ENCODE measurements around the gene OGFOD3. TPM values are rescaled to one million over a fixed set of nuclear protein-coding genes. Genes with fewer than 3 reads are reported as not detected.

Gene OGFOD3
- total RNA-seq, 1 donor from 2014 or later: 19.9 TPM

GRCh38 chr17:82342361-82343079 lies 75.9 kb downstream of the OGFOD3 start:
- H3K4me1 Mint-ChIP-seq (ENCODE audit: low read depth): peaks cover 13% of the 10 kb centered on the region
- no peak overlapping the region for H3K27ac Mint-ChIP-seq (ENCODE audit: unreplicated experiment)
- H3K27me3 Mint-ChIP-seq (ENCODE audit: low read depth): peaks cover 11% of the 10 kb centered on the region
- no peaks in the 10 kb centered on the region for H3K36me3 Mint-ChIP-seq (ENCODE audit: low read depth)
- no peaks in the 10 kb centered on the region for H3K9me3 Mint-ChIP-seq (ENCODE audit: low read depth)
- DNase-seq (ENCODE audit: low spot score): peak; percentile 74
- no peak overlapping the region for H3K4me3 Mint-ChIP-seq (ENCODE audit: unreplicated experiment)
- no peak for TF ChIP-seq CTCF (IDR thresholded peaks at IDR 0.05)

GRCh38 chr17:82339634-82340580 lies 78.5 kb downstream of the OGFOD3 start:
- no peak for TF ChIP-seq CTCF (IDR thresholded peaks at IDR 0.05)
- peaks cover 28% of the 10 kb centered on the region for H3K4me1 Mint-ChIP-seq (ENCODE audit: low read depth)
- peaks cover 8% of the 10 kb centered on the region for H3K27me3 Mint-ChIP-seq (ENCODE audit: low read depth)
- no peak for DNase-seq (ENCODE audit: low spot score)
- H3K9me3 Mint-ChIP-seq (ENCODE audit: low read depth): no peaks in the 10 kb centered on the region
- H3K36me3 Mint-ChIP-seq (ENCODE audit: low read depth): no peaks in the 10 kb centered on the region
- H3K4me3 Mint-ChIP-seq (ENCODE audit: unreplicated experiment): peak overlapping the region; percentile 69
- H3K27ac Mint-ChIP-seq (ENCODE audit: unreplicated experiment): peak overlapping the region; percentile 85

Other genes starting within 250 kb of the OGFOD3 start
- gene CCDC57, start 205.7 kb downstream of the OGFOD3 start, total RNA-seq: 23.5 to 39.8 TPM (median 24.1 TPM) in 3 replicates
- 53.3 to 206 TPM (median 189 TPM) in 3 replicates for gene SLC16A3, start 189.5 kb downstream of the OGFOD3 start, total RNA-seq
- 93.0 to 94.5 TPM (median 93.9 TPM) in 3 replicates for gene CSNK1D, start 144.9 kb downstream of the OGFOD3 start, total RNA-seq
- gene CD7, start 101.0 kb downstream of the OGFOD3 start, total RNA-seq: not detected in 3 replicates
- gene SECTM1, start 84.8 kb downstream of the OGFOD3 start, total RNA-seq: 1.3 to 2.5 TPM (median 2.1 TPM) in 3 replicates
- not detected in 3 replicates for gene TEX19, start 59.3 kb downstream of the OGFOD3 start, total RNA-seq
- gene UTS2R, start 46.8 kb downstream of the OGFOD3 start, total RNA-seq: not detected in 3 replicates
- 10.8 to 17.7 TPM (median 11.2 TPM) in 3 replicates for gene HEXD, start 239 bp downstream of the OGFOD3 start, total RNA-seq
- 52.5 to 55.4 TPM (median 53.0 TPM) in 3 replicates for gene CYBC1, start 32.2 kb upstream of the OGFOD3 start, total RNA-seq
- 56.0 to 68.9 TPM (median 64.1 TPM) in 3 replicates for gene NARF, start 40.2 kb upstream of the OGFOD3 start, total RNA-seq
- gene FOXK2, start 101.1 kb upstream of the OGFOD3 start, total RNA-seq: 47.6 to 49.5 TPM (median 49.4 TPM) in 3 replicates
- 60.4 to 70.0 TPM (median 67.8 TPM) in 3 replicates for gene WDR45B, start 229.9 kb upstream of the OGFOD3 start, total RNA-seq